Measurements from ENCODE around the gene SPOCK2.

DNA sequence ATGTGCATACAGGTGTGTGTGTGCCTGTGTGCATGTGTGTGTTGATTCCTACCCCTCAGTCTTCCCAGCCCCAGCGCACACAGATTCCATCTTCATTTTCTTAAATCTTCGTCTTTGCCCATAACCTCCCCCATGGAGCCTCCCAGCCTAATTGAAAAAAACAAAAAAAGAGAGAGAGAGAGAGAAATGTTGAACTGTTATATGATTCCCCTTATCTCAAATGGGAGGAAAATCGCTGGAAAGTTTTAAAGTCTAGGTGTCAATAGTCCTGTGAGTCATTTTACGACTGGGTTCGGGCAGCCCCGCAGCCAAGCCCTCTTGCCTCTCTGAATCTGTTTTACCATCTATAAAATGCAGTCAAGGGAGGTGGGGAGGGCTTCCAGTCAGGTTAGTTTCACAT is 60.9 kb downstream of the SPOCK2 start:
- TF ChIP-seq POLR2AphosphoS5 (IDR thresholded peaks at IDR 0.05; ENCODE audit: low read depth, low read length), result no peak
- TF ChIP-seq, protein P1, sequence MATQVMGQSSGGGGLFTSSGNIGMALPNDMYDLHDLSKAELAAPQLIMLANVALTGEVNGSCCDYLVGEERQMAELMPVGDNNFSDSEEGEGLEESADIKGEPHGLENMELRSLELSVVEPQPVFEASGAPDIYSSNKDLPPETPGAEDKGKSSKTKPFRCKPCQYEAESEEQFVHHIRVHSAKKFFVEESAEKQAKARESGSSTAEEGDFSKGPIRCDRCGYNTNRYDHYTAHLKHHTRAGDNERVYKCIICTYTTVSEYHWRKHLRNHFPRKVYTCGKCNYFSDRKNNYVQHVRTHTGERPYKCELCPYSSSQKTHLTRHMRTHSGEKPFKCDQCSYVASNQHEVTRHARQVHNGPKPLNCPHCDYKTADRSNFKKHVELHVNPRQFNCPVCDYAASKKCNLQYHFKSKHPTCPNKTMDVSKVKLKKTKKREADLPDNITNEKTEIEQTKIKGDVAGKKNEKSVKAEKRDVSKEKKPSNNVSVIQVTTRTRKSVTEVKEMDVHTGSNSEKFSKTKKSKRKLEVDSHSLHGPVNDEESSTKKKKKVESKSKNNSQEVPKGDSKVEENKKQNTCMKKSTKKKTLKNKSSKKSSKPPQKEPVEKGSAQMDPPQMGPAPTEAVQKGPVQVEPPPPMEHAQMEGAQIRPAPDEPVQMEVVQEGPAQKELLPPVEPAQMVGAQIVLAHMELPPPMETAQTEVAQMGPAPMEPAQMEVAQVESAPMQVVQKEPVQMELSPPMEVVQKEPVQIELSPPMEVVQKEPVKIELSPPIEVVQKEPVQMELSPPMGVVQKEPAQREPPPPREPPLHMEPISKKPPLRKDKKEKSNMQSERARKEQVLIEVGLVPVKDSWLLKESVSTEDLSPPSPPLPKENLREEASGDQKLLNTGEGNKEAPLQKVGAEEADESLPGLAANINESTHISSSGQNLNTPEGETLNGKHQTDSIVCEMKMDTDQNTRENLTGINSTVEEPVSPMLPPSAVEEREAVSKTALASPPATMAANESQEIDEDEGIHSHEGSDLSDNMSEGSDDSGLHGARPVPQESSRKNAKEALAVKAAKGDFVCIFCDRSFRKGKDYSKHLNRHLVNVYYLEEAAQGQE (IDR thresholded peaks at IDR 0.05; ENCODE audit: insufficient read depth in 1 of 2, low read depth in 2 of 2, low read length in 2 of 2), result no peak
- TF ChIP-seq FOXP2 (optimal IDR thresholded peaks at IDR 0.05; ENCODE audit: borderline replicate concordance, extremely low read depth, extremely low read length, insufficient read depth), result no peak
- no peak for TF ChIP-seq SIN3A (IDR thresholded peaks at IDR 0.05; ENCODE audit: borderline replicate concordance, insufficient read depth, low read length)
- TF ChIP-seq TAF1 (IDR thresholded peaks at IDR 0.05; ENCODE audit: borderline replicate concordance, insufficient read depth, low read length), result no peak

Measured in PFSK-1 (cell line).